Posterior cingulate gyrus (tissue), 11 donors: ENCODE results near the gene PTPN4.
"Not testable (repeated sequence)": the region's sequence is repeated elsewhere in the genome, so short reads cannot be mapped to it uniquely, and the experiment has no call there.

Source experiments
- DNase-seq, 10 donors: peaks; one replicate each; pipeline versions ENCODE4 v3.0.0 to v3.0.0-alpha.2; 2020 to 2021; ENCODE audit warnings: mixed read lengths in 3 of 10
- intact Hi-C: fragments of 100-400 bp; cut with DNase I; formaldehyde crosslinking; loops from one replicate; pipeline ENCODE4 v1.15.1; 2023

The PTPN4 gene

DNA sequence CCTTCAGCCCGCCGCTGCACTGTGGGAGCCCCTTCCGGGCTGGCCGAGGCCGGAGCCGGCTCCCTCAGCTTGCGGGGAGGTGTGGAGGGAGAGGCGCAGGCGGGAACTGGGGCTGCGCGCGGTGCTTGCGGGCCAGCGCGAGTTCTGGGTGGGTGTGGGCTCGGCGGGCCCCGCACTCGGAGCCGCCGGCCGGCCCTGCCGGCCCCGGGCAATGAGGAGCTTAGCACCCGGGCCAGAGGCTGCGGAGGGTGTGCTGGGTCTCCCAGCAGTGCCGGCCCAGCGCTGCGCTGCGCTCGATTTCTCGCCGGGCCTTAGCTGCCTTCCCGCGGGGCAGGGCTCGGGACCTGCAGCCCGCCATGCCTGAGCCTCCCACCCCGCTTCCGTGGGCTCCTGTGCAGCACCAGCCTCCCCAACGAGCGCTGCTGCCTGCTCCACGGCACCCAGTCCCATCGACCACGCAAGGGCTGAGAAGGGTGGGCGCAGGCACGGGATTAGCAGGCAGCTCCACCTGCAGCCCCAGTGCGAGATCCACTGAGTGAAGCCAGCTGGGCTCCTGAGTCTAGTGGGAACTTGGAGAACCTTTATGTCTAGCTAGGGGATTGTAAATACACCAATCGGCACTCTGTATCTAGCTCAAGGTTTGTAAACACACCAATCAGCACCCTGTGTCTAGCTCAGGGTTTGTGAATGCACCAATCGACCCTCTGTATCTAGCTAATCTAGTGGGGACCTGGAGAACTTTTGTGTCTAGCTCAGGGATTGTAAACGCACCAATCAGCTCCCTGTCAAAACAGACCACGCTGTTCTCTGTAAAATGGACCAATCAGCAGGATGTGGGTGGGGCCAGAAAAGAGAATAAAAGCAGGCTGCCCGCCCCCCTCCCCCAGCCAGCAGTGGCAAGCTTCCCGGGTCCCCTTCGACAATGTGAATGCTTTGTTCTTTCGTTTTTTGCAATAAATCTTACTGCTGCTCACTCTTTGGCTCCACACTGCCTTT lies 237.5 kb downstream of the PTPN4 start:
- intact Hi-C loops, DNase-seq: not testable (repeated sequence)

- intact Hi-C loops: no loop called here
- DNase-seq: no peak
Observed at GRCh38 chr2:120001471-120001870, 241.7 kb downstream of the PTPN4 start.

DNA sequence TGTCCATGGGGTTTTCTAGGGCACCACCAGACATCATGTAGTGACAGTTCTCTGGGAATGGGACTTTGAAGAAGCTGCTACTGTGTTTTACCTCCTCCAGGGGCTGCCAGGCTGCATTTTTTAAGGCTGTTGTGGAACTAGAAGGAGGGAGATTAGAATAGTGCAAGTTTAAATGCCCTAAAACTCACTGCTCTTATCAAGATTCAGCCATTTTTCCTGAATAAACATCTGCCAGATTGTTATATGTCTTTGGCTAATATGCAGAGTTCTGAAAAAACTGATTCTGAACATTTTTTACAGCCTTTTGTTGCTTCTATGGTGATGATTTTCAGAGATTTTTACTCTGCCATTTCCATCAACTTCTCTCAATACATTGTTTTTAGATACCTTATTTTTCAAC lies 244.5 kb downstream of the PTPN4 start:
- DNase-seq: no peak
- intact Hi-C loops: no loop called here

DNA sequence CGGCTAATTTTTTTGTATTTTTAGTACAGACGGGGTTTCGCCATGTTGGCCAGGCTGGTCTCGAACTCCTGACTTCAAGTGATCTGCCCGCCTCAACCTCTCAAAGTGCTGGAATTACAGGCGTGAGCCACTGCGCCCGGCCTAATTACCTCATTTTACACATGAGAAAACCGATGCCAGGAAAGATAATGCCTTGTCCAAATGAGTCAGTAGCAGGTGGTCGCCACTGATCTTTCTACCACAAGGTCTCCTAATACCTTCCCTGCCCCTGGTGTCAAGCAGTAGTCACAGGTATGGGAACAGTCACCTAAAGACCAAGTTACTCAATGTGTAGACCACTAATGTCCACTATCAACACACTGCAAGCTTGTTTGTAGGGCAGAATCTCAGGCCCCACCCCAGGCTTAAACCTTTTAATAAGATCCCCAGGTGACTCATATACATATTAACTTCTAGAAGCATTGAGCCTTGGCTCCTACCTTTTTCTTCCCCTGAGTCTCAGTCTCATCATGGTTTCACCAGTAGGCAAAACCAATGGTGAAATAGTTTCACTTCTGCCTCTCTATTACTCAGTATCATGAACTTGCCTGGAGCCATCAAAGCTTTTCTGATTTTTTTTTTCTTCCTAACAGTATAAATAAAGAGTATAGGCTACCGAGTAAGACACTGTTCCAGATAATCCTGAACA lies 246.3 kb downstream of the PTPN4 start:
- intact Hi-C loops: no loop called here

DNA sequence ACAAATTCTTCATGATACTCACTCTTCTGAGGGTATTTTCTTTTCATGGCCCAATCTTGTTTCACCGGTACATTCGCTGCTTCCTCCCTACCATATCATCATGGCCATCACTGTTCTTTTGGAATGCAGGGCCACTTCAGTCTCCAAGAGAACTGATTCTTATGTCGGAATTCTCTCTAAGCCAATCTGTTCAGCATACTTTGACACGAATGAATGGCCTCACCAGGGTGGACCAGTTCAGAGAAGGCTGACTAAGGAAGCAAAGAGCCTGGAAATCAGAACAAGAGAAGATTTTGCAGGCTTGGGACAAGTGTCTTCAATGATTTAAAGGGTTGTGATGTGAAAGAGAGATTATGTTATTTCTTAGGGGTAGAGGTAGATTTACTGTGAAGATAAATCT lies 248.1 kb downstream of the PTPN4 start:
- no peak for DNase-seq
- intact Hi-C loops: no loop called here

More for the DNA sequence above, 246.3 kb downstream of the PTPN4 start:
- DNase-seq: no peak

DNA sequence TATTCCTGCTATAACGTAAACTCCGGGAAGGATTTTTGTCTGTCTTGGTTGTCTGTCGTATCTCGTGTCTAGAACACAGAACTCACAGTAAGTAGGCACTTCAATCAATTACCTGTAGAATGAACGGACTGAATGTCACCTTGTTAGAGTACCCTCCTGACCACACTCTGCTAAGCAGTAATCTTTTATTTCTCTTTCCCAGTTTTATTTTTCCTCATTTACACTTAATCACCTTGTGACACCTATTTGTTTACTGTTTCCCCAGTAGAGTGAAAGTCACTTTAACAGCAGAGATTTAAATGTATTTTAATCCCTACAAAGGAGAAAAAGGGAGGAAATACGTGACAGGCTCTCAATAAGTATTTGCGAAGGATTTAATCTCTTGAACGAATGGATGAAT lies 252.6 kb downstream of the PTPN4 start:
- intact Hi-C loops: loop anchor here (2.0 kb wide), 1 partner anchor 254 kb away; the partner anchor contains the start of gene PTPN4
- DNase-seq: no peak

GRCh38 chr2:120012771-120013596 lies 253.3 kb downstream of the PTPN4 start, which contains the start of gene EPB41L5:
Gene EPB41L5, plus strand, starts transcription at chr2:120013077. Its CDS starts 6,008 bp downstream, at chr2:120019085.
- peak; percentile 76 to 98 (median 90) for DNase-seq
- intact Hi-C loops: loop anchor here (2.0 kb wide), 1 partner anchor 254 kb away; the partner anchor contains the start of gene PTPN4

DNA sequence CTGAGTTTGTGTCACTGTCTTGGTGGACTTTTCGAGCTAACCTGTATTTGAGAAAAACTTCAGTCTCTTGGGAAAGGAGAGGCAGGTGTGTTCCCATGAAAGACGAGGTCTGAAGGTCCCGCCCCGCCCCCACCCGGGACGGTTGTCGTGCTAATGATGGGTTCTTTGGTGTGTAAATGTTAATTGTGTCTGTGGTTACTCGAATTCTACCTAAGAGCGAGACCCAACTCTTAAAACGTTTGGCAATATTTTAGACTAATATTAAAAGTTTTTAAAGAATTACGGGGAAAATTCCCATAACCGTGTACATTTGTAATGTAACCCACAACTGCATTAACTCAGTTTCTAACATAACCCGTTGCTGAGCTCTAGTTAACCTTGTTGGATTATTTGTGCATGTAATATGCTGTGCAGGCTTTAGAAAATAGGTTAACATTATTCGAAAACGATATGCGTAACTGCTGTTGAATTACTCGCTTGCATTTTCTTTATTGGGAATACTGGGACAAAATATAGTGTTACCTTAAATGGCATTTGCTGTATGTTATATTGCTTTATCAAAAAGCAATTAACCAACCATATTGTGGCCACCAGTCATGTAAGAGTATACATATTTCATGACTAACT lies 254.0 kb downstream of the PTPN4 start:
- intact Hi-C loops: loop anchor here (2.0 kb wide), 1 partner anchor 255 kb away; the partner anchor contains the start of gene PTPN4
- DNase-seq: peak in 1 of 10 donors; percentile 16

- intact Hi-C loops: no loop called here
- DNase-seq: no peak
Observed at GRCh38 chr2:120014226-120014980, 254.7 kb downstream of the PTPN4 start.

GRCh38 chr2:120016800-120017199 lies 257.1 kb downstream of the PTPN4 start:
- no peak for DNase-seq
- intact Hi-C loops: no loop called here

DNA sequence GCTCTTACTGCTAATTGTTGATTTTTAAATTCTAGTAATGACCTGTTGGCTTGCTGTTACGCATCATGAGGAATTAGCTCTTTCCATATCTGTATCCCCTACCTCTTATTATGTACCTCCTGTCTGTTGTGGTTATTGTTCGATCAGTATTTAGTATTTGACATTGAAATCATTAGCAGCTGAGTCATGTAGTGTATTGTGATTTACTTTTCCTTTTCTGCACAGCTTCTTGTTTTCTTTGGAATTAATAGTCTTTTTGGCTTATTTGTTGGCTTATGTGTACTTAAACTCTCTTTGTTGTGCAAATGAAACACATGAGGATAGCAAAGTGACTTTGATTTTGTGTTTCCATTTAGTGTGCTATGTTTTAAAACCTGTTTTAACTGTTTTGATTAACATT lies 257.5 kb downstream of the PTPN4 start:
- no peak for DNase-seq
- intact Hi-C loops: no loop called here

GRCh38 chr2:120018549-120018948 lies 258.8 kb downstream of the PTPN4 start:
- intact Hi-C loops: no loop called here
- no peak for DNase-seq

GRCh38 chr2:120020554-120020953 lies 260.8 kb downstream of the PTPN4 start:
- intact Hi-C loops: no loop called here
- no peak for DNase-seq

DNA sequence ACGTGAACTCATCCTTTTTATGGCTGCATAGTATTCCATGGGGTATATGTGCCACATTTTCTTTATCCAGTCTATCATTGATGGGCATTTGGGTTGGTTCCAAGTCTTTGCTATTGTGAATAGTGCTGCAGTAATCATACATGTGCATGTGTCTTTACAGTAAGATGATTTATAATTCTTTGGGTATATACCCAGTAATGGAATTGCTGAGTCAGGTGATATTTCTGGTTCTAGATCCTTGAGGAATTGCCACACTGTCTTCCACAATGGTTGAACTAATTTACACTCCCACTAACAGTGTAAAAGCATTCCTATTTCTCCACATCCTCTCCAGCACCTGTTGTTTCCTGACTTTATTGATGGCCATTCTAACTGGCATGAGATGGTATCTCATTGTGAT lies 262.8 kb downstream of the PTPN4 start:
- intact Hi-C loops, DNase-seq: not testable (repeated sequence)

DNA sequence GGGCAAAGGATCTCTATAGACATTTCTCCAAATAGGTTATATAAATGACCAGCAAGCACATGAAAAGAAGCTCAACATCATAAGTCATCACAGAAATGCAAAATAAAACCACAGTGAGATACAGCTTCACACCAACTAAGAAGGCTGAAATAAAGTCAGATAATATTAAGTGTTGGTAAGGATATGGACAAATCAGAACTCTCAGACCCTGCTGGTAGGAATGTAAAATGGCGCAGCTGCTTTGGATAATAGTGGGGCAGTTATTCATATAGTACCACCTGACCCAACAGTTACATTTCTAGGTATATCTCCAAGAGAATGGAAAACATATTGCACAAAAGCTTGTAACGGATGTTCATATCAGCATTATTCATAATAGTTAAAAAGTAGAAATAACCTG lies 267.2 kb downstream of the PTPN4 start:
- no peak for DNase-seq
- intact Hi-C loops: no loop called here

GRCh38 chr2:120028795-120029194 lies 269.1 kb downstream of the PTPN4 start:
- intact Hi-C loops: no loop called here
- no peak for DNase-seq

- intact Hi-C loops: no loop called here
Observed at GRCh38 chr2:120029672-120030640, 270.2 kb downstream of the PTPN4 start.

GRCh38 chr2:120032297-120032696 lies 272.6 kb downstream of the PTPN4 start:
- no peak for DNase-seq
- intact Hi-C loops: no loop called here

More at GRCh38 chr2:120029672-120030640, 270.2 kb downstream of the PTPN4 start:
- DNase-seq: no peak
